ACHN (cell line): ENCODE data around the gene MYO16.
A peak's percentile ranks its signal among the peaks of the same experiment; 100 is the strongest.

ENCODE experiments used
- DNase-seq: peaks from one replicate; pipeline ENCODE4 v3.0.0-alpha.2; 2015
- in situ Hi-C: cut with HindIII; loops from 2 replicates; pipeline ENCODE4 v1.10.0; 2017; ENCODE audit warnings: low sequenced_read_pairs, low pct_ligation_motif_present, low pct_unique_long_range_greater_than_20kb

Gene MYO16

GRCh38 chr13:109162248-109163036, 533.0 kb downstream of the MYO16 start:
- in situ Hi-C loops: no loop called here
- no peak for DNase-seq

DNA sequence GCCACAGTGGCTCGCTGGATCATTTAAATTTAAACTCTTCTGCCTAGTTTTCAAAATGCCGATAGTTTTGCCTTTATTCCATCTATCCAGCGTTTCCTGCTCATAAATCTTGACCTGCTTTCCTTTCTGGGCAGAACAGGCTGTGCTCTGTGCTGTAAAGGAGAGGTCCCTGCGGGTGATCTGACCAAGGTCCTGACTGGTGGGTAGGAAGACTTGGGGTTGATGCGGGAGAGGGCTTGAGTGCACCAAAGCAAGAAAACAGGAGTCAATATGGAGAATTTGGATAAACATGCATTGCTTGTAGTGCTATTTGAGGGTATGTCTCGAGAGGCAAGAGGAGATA, 533.6 kb downstream of the MYO16 start:
- in situ Hi-C loops: no loop called here

GRCh38 chr13:109165417-109165904, 536.0 kb downstream of the MYO16 start:
- no peak for DNase-seq
- in situ Hi-C loops: no loop called here

More for the DNA sequence above, 533.6 kb downstream of the MYO16 start:
- DNase-seq: no peak

GRCh38 chr13:109166804-109167203, 537.4 kb downstream of the MYO16 start:
- in situ Hi-C loops: no loop called here
- no peak for DNase-seq

DNA sequence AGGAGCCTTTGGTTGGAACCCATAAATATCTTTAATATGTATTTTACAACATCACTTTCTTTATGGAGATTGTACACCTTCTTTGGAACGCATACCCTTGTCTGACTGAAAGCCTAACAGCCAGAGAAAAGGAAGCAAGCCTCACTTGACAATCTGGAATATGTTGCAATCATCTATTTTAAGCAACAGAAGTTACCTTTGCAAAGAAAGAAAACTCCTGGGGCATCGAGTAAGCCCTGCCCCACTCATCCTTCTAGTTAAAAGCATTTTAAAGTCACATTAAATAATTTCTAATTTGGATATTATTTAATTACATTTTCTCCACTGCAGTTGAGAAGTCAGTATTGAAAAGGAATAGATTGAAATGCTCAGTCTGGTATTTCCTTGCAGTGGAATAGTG, 542.7 kb downstream of the MYO16 start:
- in situ Hi-C loops: no loop called here
- no peak for DNase-seq

GRCh38 chr13:109175666-109176065, 546.3 kb downstream of the MYO16 start:
- no peak for DNase-seq
- in situ Hi-C loops: no loop called here

GRCh38 chr13:109180905-109181425, 551.6 kb downstream of the MYO16 start:
- no peak for DNase-seq

GRCh38 chr13:109182777-109183465, 553.5 kb downstream of the MYO16 start:
- in situ Hi-C loops: no loop called here
- no peak for DNase-seq

More at GRCh38 chr13:109180905-109181425, 551.6 kb downstream of the MYO16 start:
- in situ Hi-C loops: no loop called here

DNA sequence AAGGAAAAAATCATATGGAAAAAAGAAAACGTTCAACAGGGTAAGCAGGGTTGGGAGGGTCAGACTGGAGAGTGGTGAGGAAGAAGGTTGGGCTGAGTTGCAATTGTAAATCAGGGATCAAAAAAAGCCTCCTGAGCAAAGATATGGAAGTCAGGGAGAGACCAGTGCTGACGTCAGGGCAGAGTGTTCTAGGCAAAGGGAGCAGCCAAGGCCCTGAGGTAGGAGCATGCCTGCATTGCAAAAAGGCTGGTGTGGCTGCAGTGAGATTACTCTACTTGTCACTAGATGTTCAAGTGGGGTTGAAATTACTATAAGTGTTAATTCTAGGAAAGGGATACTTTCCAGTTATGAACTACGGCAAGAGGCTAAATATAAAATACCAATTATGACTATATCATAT, 562.0 kb downstream of the MYO16 start:
- no peak for DNase-seq
- in situ Hi-C loops: no loop called here

- no peak for DNase-seq
- in situ Hi-C loops: no loop called here
Observed at GRCh38 chr13:109192306-109192705, 562.9 kb downstream of the MYO16 start.

DNA sequence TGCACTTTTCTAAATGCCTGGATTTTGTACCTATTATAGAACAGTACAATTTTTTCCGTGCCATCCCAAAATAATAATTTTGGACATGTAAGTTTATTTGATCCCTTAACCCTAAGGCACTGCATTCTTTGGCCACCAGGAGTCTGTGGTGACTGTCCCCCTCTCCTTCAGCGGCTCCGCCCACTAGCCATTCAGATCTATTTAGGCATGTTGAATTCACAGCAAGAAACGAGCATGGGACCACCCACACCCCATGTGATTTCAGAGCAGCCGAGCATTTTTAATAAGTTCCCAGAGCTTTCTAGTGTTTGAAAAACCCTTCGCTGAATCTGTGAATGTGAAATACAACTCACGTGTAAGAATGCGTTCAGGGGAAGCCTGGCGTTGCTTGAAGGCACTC, 567.5 kb downstream of the MYO16 start:
- DNase-seq: peak; percentile 2

DNA sequence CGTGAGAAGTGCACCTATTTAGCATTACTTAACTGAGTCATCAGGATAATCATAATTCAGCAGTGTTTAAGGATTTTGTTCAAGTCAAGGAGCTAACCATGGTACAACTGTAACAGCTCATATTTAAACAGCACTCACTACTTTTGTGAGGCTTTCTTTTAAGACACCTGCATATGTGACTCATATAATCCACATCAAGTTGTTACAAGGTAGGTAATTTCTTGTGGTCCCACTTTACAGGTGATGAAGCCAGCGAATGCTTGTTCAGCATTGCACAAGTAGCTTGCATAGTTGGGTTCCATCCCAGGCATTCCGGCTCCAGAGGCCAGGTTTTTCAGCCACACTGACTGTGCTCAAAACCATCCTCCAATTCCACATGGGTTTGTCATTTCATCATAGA, 569.2 kb downstream of the MYO16 start:
- no peak for DNase-seq
- in situ Hi-C loops: no loop called here

More for the DNA sequence above, 567.5 kb downstream of the MYO16 start:
- in situ Hi-C loops: no loop called here

- DNase-seq: no peak
- in situ Hi-C loops: no loop called here
Observed at GRCh38 chr13:109199280-109199679, 569.9 kb downstream of the MYO16 start.

- no peak for DNase-seq
- in situ Hi-C loops: no loop called here
Observed at GRCh38 chr13:109200556-109200955, 571.1 kb downstream of the MYO16 start.

GRCh38 chr13:109203587-109203986, 574.2 kb downstream of the MYO16 start:
- in situ Hi-C loops: no loop called here
- no peak for DNase-seq

DNA sequence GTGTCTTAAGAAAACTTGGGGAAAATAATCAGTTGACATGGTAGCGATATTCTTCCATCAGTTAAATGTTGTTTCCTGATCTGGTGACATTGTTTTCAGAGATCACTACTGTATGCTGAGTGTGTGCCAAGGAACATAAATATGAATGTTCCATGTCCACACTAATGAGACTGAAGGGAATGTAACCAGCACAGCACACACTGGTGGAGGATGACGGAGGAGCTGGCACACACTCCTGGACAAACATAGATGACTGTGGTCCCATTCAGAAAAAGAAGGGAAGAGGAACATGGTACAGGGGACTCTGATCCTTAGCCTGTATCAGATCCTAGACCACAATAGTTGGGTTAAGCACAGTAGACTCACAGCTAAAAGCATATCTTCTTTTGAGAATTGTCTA, 574.8 kb downstream of the MYO16 start:
- in situ Hi-C loops: no loop called here
- no peak for DNase-seq

DNA sequence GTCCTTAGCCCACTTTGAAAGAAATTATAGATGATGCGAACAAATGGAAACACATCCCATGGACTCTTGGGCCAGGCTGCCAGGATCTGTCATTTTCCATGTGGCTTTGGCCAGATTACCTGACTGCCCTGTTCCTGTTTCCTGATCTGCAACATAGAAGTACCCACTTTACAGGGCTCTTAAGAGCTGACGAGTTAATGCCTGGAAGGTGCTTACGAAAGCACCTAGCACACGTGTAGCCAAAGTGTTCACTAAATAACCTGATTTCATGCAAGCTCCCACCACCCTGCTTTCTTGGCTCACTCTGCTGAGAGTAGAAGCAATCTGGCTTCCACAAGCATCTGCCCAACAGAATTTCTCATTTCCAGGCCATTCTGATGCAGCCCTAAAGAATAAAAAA, 575.2 kb downstream of the MYO16 start:
- in situ Hi-C loops: no loop called here
- DNase-seq: no peak

DNA sequence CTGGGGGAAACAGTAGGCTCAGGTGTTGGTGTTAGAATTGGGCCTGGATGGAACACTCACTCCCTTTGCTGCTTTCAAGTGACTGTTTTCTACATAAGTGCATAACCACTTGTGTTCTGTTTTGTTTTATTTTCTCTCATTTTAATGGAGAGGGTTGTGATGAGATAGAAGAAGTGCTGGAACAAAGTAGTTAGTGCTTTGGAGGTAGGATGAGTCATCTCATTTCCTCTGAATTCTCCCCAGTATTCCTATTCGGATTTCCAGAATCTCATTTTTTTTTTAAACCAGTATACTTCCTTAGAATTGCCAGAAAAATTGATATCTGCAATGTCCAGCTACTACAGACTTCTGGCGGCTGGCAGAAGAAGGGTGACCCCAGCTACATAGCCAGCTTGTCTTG, 575.9 kb downstream of the MYO16 start:
- in situ Hi-C loops: no loop called here
- no peak for DNase-seq

DNA sequence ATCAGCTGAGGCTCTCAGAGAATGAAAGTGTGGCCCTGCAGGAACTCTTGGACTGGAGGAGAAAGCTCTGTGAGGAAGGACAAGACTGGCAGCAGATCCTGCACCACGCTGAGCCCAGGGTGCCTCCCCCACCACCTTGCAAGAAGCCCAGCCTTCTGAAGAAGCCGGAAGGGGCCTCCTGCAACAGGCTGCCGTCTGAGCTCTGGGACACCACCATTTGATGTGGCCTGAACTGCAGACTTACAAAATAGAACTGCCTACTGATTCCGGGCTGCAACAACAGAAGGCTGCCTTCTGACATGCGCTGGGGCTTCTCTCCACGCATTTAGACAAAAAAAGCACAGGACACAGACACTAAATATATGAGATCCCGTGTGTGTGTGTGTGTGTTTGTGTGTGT, 577.2 kb downstream of the MYO16 start:
- DNase-seq: no peak
- in situ Hi-C loops: no loop called here

- no peak for DNase-seq
Observed at GRCh38 chr13:109207622-109208021, 578.2 kb downstream of the MYO16 start.

More at GRCh38 chr13:109207622-109208021, 578.2 kb downstream of the MYO16 start:
- in situ Hi-C loops: no loop called here
